ENCODE results near the gene PYM1. TPM values are rescaled to one million over a fixed set of nuclear protein-coding genes. Genes with fewer than 3 reads are reported as not detected.

PYM1 gene
- polyA plus RNA-seq, 2 donors: 63.7 to 71.0 TPM

DNA sequence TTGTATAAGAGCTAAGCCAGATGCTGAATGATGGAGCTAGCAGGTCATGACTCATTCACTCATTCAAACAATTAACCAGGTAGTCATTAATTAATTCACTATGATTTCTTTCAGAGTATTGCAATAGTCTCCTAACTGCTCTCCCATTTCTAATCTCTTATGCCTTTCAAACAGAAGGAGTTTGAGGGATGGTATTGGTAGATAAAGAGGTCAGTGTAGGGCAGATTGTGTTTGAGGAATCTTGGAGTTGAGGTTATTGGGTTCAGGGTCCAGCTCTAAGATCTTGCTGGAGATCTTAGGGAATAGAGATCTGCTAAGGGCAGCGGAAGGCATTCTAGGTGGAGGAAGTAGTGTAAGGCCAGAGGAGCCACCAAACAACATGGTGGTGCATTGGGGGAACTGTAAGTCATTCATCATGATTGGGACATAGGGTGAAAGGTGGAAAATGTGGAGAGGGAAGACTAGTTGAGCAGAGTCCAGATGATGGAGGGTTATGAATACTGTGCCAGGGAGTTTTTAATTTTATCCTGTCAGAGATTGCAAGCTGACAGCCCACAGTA, 15.0 kb upstream of the PYM1 start:
- Histone ChIP-seq H3K36me3 (ENCODE audit: control insufficient read depth in 2 of 2, insufficient read depth in 2 of 2, low read length in 1 of 2) (peaks cover 0 to 31% of the 10 kb centered on the region in 2 donors), H3K9me3 (ENCODE audit: control insufficient read depth in 2 of 2, insufficient read depth in 1 of 2, low read depth in 1 of 2, low read length in 1 of 2) (no peaks in the 10 kb centered on the region), H3K4me1 (ENCODE audit: control insufficient read depth in 2 of 2, insufficient read depth in 2 of 2, low read length in 1 of 2) (peaks cover 4 to 9% of the 10 kb centered on the region in 2 donors), H3K27ac (ENCODE audit: low read depth in 2 of 2, low read length in 1 of 2) (peak overlapping the region in 1 of 2 donors; percentile 17), H3K4me3 (ENCODE audit: low read depth in 1 of 2, low read length in 2 of 2) (no peak overlapping the region), H3K27me3 (ENCODE audit: control insufficient read depth in 1 of 2, insufficient read depth in 2 of 2, low read length in 2 of 2) (no peaks in the 10 kb centered on the region)
- WGBS, 2 donors: 93 to 100% methylated on average over 1 of the region's 1 CpG

- H3K27ac ChIP-seq (ENCODE audit: low read depth in 2 of 2, low read length in 1 of 2): no peak overlapping the region
- peaks cover 4 to 9% of the 10 kb centered on the region in 2 donors for H3K4me1 ChIP-seq (ENCODE audit: control insufficient read depth in 2 of 2, insufficient read depth in 2 of 2, low read length in 1 of 2)
- H3K9me3 ChIP-seq (ENCODE audit: control insufficient read depth in 2 of 2, insufficient read depth in 1 of 2, low read depth in 1 of 2, low read length in 1 of 2): no peaks in the 10 kb centered on the region
- H3K36me3 ChIP-seq (ENCODE audit: control insufficient read depth in 2 of 2, insufficient read depth in 2 of 2, low read length in 1 of 2): peaks cover 0 to 31% of the 10 kb centered on the region in 2 donors
- 75 to 79% methylated on average over 4 of the region's 4 CpGs for WGBS, 2 donors
- no peak overlapping the region for H3K4me3 ChIP-seq (ENCODE audit: low read depth in 1 of 2, low read length in 2 of 2)
- no peaks in the 10 kb centered on the region for H3K27me3 ChIP-seq (ENCODE audit: control insufficient read depth in 1 of 2, insufficient read depth in 2 of 2, low read length in 2 of 2)
Observed at GRCh38 chr12:55942055-55942454, 14.4 kb upstream of the PYM1 start.

GRCh38 chr12:55940065-55940732, 12.5 kb upstream of the PYM1 start:
- peaks cover 0 to 34% of the 10 kb centered on the region in 2 donors for H3K36me3 ChIP-seq (ENCODE audit: control insufficient read depth in 2 of 2, insufficient read depth in 2 of 2, low read length in 1 of 2)
- WGBS, 2 donors: 15 to 16% methylated on average over 18 of the region's 18 CpGs
- H3K4me3 ChIP-seq (ENCODE audit: low read depth in 1 of 2, low read length in 2 of 2): no peak overlapping the region
- H3K4me1 ChIP-seq (ENCODE audit: control insufficient read depth in 2 of 2, insufficient read depth in 2 of 2, low read length in 1 of 2): peaks cover 4 to 11% of the 10 kb centered on the region in 2 donors
- H3K27ac ChIP-seq (ENCODE audit: low read depth in 2 of 2, low read length in 1 of 2): peak overlapping the region; percentile 77 to 91
- H3K9me3 ChIP-seq (ENCODE audit: control insufficient read depth in 2 of 2, insufficient read depth in 1 of 2, low read depth in 1 of 2, low read length in 1 of 2): no peaks in the 10 kb centered on the region
- H3K27me3 ChIP-seq (ENCODE audit: control insufficient read depth in 1 of 2, insufficient read depth in 2 of 2, low read length in 2 of 2): no peaks in the 10 kb centered on the region

DNA sequence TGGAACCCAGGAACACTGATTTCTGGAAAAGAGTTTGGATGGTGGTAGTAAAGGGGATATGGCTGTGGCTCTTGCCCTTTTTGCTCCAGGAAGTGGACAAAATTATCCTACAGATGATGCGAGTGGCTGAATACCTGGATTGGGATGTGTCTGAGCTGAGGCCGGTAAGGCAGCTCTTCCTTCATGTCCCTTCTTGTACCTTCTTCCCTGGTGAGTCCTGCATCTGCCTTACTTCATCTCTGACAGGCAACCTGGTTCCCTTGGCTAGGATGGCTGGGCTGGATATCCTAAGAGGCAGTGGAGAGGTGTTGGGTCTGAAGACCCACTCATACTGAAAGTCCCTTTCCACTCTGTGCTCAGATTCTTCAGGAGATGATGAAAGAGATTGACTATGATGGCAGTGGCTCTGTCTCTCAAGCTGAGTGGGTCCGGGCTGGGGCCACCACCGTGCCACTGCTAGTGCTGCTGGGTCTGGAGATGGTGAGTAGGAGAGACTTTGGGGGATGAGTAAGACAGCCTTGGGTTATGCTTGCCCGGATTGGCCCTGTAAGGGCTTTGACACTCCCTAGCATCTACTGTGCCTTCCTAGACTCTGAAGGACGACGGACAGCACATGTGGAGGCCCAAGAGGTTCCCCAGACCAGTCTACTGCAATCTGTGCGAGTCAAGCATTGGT, 11.3 kb upstream of the PYM1 start:
- Histone ChIP-seq H3K27ac (ENCODE audit: low read depth in 2 of 2, low read length in 1 of 2) (peak overlapping the region; percentile 77 to 91), H3K4me3 (ENCODE audit: low read depth in 1 of 2, low read length in 2 of 2) (no peak overlapping the region), H3K27me3 (ENCODE audit: control insufficient read depth in 1 of 2, insufficient read depth in 2 of 2, low read length in 2 of 2) (no peaks in the 10 kb centered on the region), H3K4me1 (ENCODE audit: control insufficient read depth in 2 of 2, insufficient read depth in 2 of 2, low read length in 1 of 2) (peaks cover 4 to 14% of the 10 kb centered on the region in 2 donors), H3K36me3 (ENCODE audit: control insufficient read depth in 2 of 2, insufficient read depth in 2 of 2, low read length in 1 of 2) (peaks cover 0 to 31% of the 10 kb centered on the region in 2 donors), H3K9me3 (ENCODE audit: control insufficient read depth in 2 of 2, insufficient read depth in 1 of 2, low read depth in 1 of 2, low read length in 1 of 2) (no peaks in the 10 kb centered on the region)
- 63 to 75% methylated on average over 8 of the region's 8 CpGs for WGBS, 2 donors

DNA sequence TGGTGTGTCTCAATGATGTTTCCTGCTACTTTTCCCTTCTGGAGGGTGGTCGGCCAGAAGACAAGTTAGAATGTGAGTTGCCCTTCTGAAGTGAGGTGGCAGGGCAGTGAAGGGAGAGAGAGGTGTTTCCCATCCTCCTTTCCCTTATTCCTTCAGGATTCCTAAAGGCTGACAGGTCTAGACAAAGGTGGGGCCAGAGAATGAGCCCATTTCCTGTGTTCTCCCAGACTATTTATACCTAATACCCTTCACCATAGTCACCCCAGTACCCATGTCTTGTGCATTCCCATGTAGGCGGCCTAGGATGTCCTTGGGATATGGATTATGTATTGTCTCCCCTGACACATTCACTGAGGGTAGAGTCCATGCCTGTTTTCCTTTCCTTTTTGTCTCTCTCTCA, 10.3 kb upstream of the PYM1 start:
- Histone ChIP-seq H3K9me3 (ENCODE audit: control insufficient read depth in 2 of 2, insufficient read depth in 1 of 2, low read depth in 1 of 2, low read length in 1 of 2) (no peaks in the 10 kb centered on the region), H3K27ac (ENCODE audit: low read depth in 2 of 2, low read length in 1 of 2) (peak overlapping the region; percentile 77 to 91), H3K4me3 (ENCODE audit: low read depth in 1 of 2, low read length in 2 of 2) (no peak overlapping the region), H3K27me3 (ENCODE audit: control insufficient read depth in 1 of 2, insufficient read depth in 2 of 2, low read length in 2 of 2) (no peaks in the 10 kb centered on the region), H3K36me3 (ENCODE audit: control insufficient read depth in 2 of 2, insufficient read depth in 2 of 2, low read length in 1 of 2) (peaks cover 0 to 29% of the 10 kb centered on the region in 2 donors), H3K4me1 (ENCODE audit: control insufficient read depth in 2 of 2, insufficient read depth in 2 of 2, low read length in 1 of 2) (peaks cover 4 to 14% of the 10 kb centered on the region in 2 donors)
- 64 to 81% methylated on average over 2 of the region's 2 CpGs for WGBS, 2 donors

- H3K36me3 ChIP-seq (ENCODE audit: control insufficient read depth in 2 of 2, insufficient read depth in 2 of 2, low read length in 1 of 2): peaks cover 0 to 13% of the 10 kb centered on the region in 2 donors
- WGBS, 2 donors: 57 to 61% methylated on average over 26 of the region's 26 CpGs
- H3K9me3 ChIP-seq (ENCODE audit: control insufficient read depth in 2 of 2, insufficient read depth in 1 of 2, low read depth in 1 of 2, low read length in 1 of 2): no peaks in the 10 kb centered on the region
- H3K4me1 ChIP-seq (ENCODE audit: control insufficient read depth in 2 of 2, insufficient read depth in 2 of 2, low read length in 1 of 2): peaks cover 4 to 14% of the 10 kb centered on the region in 2 donors
- H3K27me3 ChIP-seq (ENCODE audit: control insufficient read depth in 1 of 2, insufficient read depth in 2 of 2, low read length in 2 of 2): no peaks in the 10 kb centered on the region
- H3K4me3 ChIP-seq (ENCODE audit: low read depth in 1 of 2, low read length in 2 of 2): peak overlapping the region in 1 of 2 donors; percentile 14
- peak overlapping the region; percentile 45 for H3K27ac ChIP-seq (ENCODE audit: low read depth in 2 of 2, low read length in 1 of 2)
Observed at GRCh38 chr12:55935738-55936151, 8.1 kb upstream of the PYM1 start.

DNA sequence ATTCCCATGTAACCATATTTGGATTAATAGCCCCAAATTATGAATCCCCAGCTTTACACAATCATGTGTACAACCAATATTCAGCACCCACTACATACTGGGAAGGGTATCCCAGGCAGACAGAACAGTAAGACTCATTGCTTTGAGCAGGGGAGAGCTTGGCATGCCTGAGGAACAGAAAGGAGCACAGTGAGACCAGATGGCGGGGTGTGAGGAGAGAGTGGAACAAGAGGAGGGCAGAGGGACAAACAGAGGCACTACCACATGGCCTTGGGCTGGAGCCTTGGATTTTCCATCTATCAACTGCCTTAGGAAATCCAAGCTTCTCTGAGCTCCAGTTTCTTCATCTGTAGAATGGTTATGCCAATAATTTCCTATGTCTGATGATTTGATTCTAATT, 7.1 kb upstream of the PYM1 start:
- H3K27ac ChIP-seq (ENCODE audit: low read depth in 2 of 2, low read length in 1 of 2): no peak overlapping the region

GRCh38 chr12:55933799-55934742, 6.4 kb upstream of the PYM1 start:
- Histone ChIP-seq H3K36me3 (ENCODE audit: control insufficient read depth in 2 of 2, insufficient read depth in 2 of 2, low read length in 1 of 2) (peaks cover 0 to 6% of the 10 kb centered on the region in 2 donors), H3K4me1 (ENCODE audit: control insufficient read depth in 2 of 2, insufficient read depth in 2 of 2, low read length in 1 of 2) (peaks cover 2 to 10% of the 10 kb centered on the region in 2 donors), H3K9me3 (ENCODE audit: control insufficient read depth in 2 of 2, insufficient read depth in 1 of 2, low read depth in 1 of 2, low read length in 1 of 2) (no peaks in the 10 kb centered on the region), H3K27ac (ENCODE audit: low read depth in 2 of 2, low read length in 1 of 2) (no peak overlapping the region), H3K4me3 (ENCODE audit: low read depth in 1 of 2, low read length in 2 of 2) (peak overlapping the region in 1 of 2 donors; percentile 82), H3K27me3 (ENCODE audit: control insufficient read depth in 1 of 2, insufficient read depth in 2 of 2, low read length in 2 of 2) (no peaks in the 10 kb centered on the region)
- 74 to 87% methylated on average over 1 of the region's 1 CpG for WGBS, 2 donors

More for the DNA sequence above, 7.1 kb upstream of the PYM1 start:
- WGBS, 2 donors: 95% methylated on average over 1 of the region's 1 CpG
- Histone ChIP-seq H3K27me3 (ENCODE audit: control insufficient read depth in 1 of 2, insufficient read depth in 2 of 2, low read length in 2 of 2) (no peaks in the 10 kb centered on the region), H3K9me3 (ENCODE audit: control insufficient read depth in 2 of 2, insufficient read depth in 1 of 2, low read depth in 1 of 2, low read length in 1 of 2) (no peaks in the 10 kb centered on the region), H3K36me3 (ENCODE audit: control insufficient read depth in 2 of 2, insufficient read depth in 2 of 2, low read length in 1 of 2) (peaks cover 0 to 8% of the 10 kb centered on the region in 2 donors), H3K4me3 (ENCODE audit: low read depth in 1 of 2, low read length in 2 of 2) (no peak overlapping the region), H3K4me1 (ENCODE audit: control insufficient read depth in 2 of 2, insufficient read depth in 2 of 2, low read length in 1 of 2) (peaks cover 4 to 12% of the 10 kb centered on the region in 2 donors)

All from esophagus (tissue), 2 donors.